K562 (cell line): ENCODE data around the gene CCM2. TPM values are rescaled to one million over a fixed set of nuclear protein-coding genes. Genes with fewer than 3 reads are reported as not detected.

Experiments
- EP400 ChIP-seq: fragments of 450-650 bp; IDR thresholded peaks from 2 replicates; pipeline ENCODE4 v1.6.1; 2017; ENCODE audit warnings: antibody characterized with exemption, mild to moderate bottlenecking, moderate library complexity
- LARP7 ChIP-seq: fragments of 450-650 bp; IDR thresholded peaks from 2 replicates; pipeline ENCODE4 v1.6.1; 2016
- SRSF9 ChIP-seq: fragments of 200-400 bp; formaldehyde crosslinking; IDR thresholded peaks from 2 replicates; pipeline ENCODE4 v1.6.1; 2017; ENCODE audit warnings: low read depth, low read length, borderline replicate concordance
- ZNF316 ChIP-seq: fragments of 450-650 bp; IDR thresholded peaks from 2 replicates; pipeline ENCODE4 v1.6.1; 2016
- polyA plus RNA-seq, 8 experiments: library from polyadenylated mRNA; depleted of rRNA in 4 of 8; stranded (reverse) in 5 of 8; unstranded in 3 of 8; fragments of >200 nt; fragmentation: Nextera tagmentation in 2 of 8; fragmentation: Illumina TruSeq in 1 of 8; extraction: Ambion mirVana in 2 of 8; extraction: Trizol in 1 of 8; gene quantifications; 2 replicates each; pipeline versions ENCODE4 v1.2.1 to v1.2.3, GENCODE V29; 2011 to 2014; ENCODE audit warnings: inconsistent platforms in 1 of 8, missing spikeins in 1 of 8
- total RNA-seq, 7 experiments: library from RNA; depleted of rRNA in 6 of 7; stranded (reverse); fragments of >200 nt in 6 of 7; fragmentation: Illumina TruSeq in 2 of 7; extraction: Trizol in 2 of 7; gene quantifications; 2 replicates each; pipeline versions ENCODE4 v1.2.1 to v1.2.3, GENCODE V29; 2011 to 2021; ENCODE audit warnings: low replicate concordance in 1 of 7
- TF ChIP-seq, protein P1 (sequence below): fragments of 450-650 bp; IDR thresholded peaks from 2 replicates; pipeline ENCODE4 v1.6.1; 2016; ENCODE audit warnings: mild to moderate bottlenecking, moderate library complexity
- TF ChIP-seq, protein P2 (sequence below): IDR thresholded peaks from 3 replicates; pipeline ENCODE4 v1.6.1; 2011; ENCODE audit warnings: borderline replicate concordance, mild to moderate bottlenecking; ENCODE audit not compliant: insufficient read length, insufficient read depth

Gene CCM2
- total and polyA plus RNA-seq, 9 of the 15 experiments (the other 6 are each of a cell fraction or from before 2014, with no cell fraction given) = 0.41 to 38.6 (median 25.9) TPM

DNA sequence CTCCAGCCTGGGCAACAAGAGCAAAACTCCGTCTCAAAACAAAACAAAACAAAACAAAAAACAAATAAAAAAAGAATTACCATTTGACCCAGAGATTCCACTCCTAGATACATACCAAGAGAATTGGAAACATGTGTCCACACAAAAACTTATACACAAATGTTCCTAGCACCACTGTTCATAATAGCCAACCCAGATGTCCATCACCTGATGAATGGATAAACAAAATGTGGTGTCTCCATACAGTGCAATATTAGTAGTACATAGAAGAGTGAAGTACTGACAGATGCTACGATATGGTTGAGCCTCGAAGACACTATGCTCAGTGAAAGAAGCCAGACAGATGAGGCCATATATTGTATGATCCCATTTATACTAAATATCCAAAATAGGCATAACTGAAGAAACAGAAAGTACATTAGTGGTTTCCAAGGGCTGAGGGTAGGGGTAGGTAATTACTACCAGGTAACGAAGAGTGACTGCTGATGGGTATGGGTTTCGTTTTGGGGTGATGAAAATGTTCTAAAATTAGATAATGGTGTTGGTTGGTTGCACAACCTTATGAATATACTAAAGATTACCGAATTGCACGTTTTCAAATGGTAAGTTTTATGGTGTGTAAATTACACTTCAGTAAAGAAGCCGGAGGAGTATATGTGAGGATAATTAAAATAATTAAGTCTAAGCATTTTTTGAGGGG lies 41.2 kb upstream of the CCM2 start (continued):
- TF ChIP-seq, protein P1, sequence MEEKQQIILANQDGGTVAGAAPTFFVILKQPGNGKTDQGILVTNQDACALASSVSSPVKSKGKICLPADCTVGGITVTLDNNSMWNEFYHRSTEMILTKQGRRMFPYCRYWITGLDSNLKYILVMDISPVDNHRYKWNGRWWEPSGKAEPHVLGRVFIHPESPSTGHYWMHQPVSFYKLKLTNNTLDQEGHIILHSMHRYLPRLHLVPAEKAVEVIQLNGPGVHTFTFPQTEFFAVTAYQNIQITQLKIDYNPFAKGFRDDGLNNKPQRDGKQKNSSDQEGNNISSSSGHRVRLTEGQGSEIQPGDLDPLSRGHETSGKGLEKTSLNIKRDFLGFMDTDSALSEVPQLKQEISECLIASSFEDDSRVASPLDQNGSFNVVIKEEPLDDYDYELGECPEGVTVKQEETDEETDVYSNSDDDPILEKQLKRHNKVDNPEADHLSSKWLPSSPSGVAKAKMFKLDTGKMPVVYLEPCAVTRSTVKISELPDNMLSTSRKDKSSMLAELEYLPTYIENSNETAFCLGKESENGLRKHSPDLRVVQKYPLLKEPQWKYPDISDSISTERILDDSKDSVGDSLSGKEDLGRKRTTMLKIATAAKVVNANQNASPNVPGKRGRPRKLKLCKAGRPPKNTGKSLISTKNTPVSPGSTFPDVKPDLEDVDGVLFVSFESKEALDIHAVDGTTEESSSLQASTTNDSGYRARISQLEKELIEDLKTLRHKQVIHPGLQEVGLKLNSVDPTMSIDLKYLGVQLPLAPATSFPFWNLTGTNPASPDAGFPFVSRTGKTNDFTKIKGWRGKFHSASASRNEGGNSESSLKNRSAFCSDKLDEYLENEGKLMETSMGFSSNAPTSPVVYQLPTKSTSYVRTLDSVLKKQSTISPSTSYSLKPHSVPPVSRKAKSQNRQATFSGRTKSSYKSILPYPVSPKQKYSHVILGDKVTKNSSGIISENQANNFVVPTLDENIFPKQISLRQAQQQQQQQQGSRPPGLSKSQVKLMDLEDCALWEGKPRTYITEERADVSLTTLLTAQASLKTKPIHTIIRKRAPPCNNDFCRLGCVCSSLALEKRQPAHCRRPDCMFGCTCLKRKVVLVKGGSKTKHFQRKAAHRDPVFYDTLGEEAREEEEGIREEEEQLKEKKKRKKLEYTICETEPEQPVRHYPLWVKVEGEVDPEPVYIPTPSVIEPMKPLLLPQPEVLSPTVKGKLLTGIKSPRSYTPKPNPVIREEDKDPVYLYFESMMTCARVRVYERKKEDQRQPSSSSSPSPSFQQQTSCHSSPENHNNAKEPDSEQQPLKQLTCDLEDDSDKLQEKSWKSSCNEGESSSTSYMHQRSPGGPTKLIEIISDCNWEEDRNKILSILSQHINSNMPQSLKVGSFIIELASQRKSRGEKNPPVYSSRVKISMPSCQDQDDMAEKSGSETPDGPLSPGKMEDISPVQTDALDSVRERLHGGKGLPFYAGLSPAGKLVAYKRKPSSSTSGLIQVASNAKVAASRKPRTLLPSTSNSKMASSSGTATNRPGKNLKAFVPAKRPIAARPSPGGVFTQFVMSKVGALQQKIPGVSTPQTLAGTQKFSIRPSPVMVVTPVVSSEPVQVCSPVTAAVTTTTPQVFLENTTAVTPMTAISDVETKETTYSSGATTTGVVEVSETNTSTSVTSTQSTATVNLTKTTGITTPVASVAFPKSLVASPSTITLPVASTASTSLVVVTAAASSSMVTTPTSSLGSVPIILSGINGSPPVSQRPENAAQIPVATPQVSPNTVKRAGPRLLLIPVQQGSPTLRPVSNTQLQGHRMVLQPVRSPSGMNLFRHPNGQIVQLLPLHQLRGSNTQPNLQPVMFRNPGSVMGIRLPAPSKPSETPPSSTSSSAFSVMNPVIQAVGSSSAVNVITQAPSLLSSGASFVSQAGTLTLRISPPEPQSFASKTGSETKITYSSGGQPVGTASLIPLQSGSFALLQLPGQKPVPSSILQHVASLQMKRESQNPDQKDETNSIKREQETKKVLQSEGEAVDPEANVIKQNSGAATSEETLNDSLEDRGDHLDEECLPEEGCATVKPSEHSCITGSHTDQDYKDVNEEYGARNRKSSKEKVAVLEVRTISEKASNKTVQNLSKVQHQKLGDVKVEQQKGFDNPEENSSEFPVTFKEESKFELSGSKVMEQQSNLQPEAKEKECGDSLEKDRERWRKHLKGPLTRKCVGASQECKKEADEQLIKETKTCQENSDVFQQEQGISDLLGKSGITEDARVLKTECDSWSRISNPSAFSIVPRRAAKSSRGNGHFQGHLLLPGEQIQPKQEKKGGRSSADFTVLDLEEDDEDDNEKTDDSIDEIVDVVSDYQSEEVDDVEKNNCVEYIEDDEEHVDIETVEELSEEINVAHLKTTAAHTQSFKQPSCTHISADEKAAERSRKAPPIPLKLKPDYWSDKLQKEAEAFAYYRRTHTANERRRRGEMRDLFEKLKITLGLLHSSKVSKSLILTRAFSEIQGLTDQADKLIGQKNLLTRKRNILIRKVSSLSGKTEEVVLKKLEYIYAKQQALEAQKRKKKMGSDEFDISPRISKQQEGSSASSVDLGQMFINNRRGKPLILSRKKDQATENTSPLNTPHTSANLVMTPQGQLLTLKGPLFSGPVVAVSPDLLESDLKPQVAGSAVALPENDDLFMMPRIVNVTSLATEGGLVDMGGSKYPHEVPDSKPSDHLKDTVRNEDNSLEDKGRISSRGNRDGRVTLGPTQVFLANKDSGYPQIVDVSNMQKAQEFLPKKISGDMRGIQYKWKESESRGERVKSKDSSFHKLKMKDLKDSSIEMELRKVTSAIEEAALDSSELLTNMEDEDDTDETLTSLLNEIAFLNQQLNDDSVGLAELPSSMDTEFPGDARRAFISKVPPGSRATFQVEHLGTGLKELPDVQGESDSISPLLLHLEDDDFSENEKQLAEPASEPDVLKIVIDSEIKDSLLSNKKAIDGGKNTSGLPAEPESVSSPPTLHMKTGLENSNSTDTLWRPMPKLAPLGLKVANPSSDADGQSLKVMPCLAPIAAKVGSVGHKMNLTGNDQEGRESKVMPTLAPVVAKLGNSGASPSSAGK = peak; percentile 7; the same call in 1 of the 2 replicates
- TF ChIP-seq EP400 = 0 out of 2 replicates have a peak, but pooled peaks have one; percentile 4
- TF ChIP-seq LARP7 = 0 out of 2 replicates have a peak, but pooled peaks have one; percentile 33
- TF ChIP-seq SRSF9 = no peak
- TF ChIP-seq, protein P2, sequence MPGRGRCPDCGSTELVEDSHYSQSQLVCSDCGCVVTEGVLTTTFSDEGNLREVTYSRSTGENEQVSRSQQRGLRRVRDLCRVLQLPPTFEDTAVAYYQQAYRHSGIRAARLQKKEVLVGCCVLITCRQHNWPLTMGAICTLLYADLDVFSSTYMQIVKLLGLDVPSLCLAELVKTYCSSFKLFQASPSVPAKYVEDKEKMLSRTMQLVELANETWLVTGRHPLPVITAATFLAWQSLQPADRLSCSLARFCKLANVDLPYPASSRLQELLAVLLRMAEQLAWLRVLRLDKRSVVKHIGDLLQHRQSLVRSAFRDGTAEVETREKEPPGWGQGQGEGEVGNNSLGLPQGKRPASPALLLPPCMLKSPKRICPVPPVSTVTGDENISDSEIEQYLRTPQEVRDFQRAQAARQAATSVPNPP = no peak
- 0 out of 2 replicates have a peak, but pooled peaks have one; percentile 1 for TF ChIP-seq ZNF316
